OCI-LY1 (cell line): ENCODE results near the gene ARFGAP1.

Source experiments
- H2AFZ ChIP-seq: fragments of 200-600 bp; sonication (generic), shearing (Covaris generic); 2 replicates; pipeline ENCODE4 v1.6.0; 2014; ENCODE audit warnings: antibody characterized with exemption, mild to moderate bottlenecking, low read length
- H3F3A ChIP-seq: fragments of 200-600 bp; sonication (generic), shearing (Covaris generic); 2 replicates; pipeline ENCODE4 v1.6.0; 2014; ENCODE audit warnings: mild to moderate bottlenecking, antibody characterized with exemption, low read length, moderate library complexity; ENCODE audit not compliant: insufficient read depth
- H3K27ac ChIP-seq: fragments of 200-600 bp; sonication (generic); 2 replicates; pipeline ENCODE4 v1.5.1; 2014; ENCODE audit warnings: low read length, mixed run types, mild to moderate bottlenecking, low read depth; ENCODE audit not compliant: poor library complexity, severe bottlenecking
- H3K27me3 ChIP-seq: fragments of 200-600 bp; sonication (generic); 2 replicates; pipeline ENCODE4 v1.6.0; 2014; ENCODE audit warnings: antibody characterized with exemption, mild to moderate bottlenecking, low read length, moderate library complexity; ENCODE audit not compliant: insufficient read depth
- H3K36me3 ChIP-seq: fragments of 200-600 bp; sonication (generic); 2 replicates; pipeline ENCODE4 v1.6.1; 2014; ENCODE audit warnings: mild to moderate bottlenecking, antibody characterized with exemption, low read length, moderate library complexity, mixed read lengths; ENCODE audit not compliant: insufficient read depth
- H3K4me1 ChIP-seq: fragments of 200-600 bp; sonication (generic); 2 replicates; pipeline ENCODE4 v1.5.1; 2014; ENCODE audit warnings: mild to moderate bottlenecking, low read length, moderate library complexity; ENCODE audit not compliant: insufficient read depth, severe bottlenecking
- H3K4me2 ChIP-seq: fragments of 200-600 bp; sonication (generic), shearing (Covaris generic); 2 replicates; pipeline ENCODE4 v1.6.1; 2014; ENCODE audit warnings: low read length
- H3K4me3 ChIP-seq: fragments of 200-600 bp; sonication (generic); 2 replicates; pipeline ENCODE4 v1.5.1; 2014; ENCODE audit warnings: low read length, low read depth, mild to moderate bottlenecking, mixed read lengths; ENCODE audit not compliant: poor library complexity, severe bottlenecking
- H3K79me2 ChIP-seq: fragments of 200-600 bp; shearing (Covaris generic); 2 replicates; pipeline ENCODE4 v1.6.1; 2016; ENCODE audit warnings: mixed run types, low read length, mixed read lengths; ENCODE audit not compliant: insufficient read depth
- H3K9ac ChIP-seq: fragments of 200-600 bp; sonication (generic), shearing (Covaris generic); 2 replicates; pipeline ENCODE4 v1.6.1; 2014; ENCODE audit warnings: mild to moderate bottlenecking, low read length, mixed read lengths
- H3K9me2 ChIP-seq: fragments of 200-600 bp; sonication (generic), shearing (Covaris generic); 2 replicates; pipeline ENCODE4 v1.6.1; 2014; ENCODE audit warnings: low read depth, mild to moderate bottlenecking, low read length, mixed read lengths
- H3K9me3 ChIP-seq: fragments of 200-600 bp; shearing (Covaris generic); 2 replicates; pipeline ENCODE4 v1.6.1; 2014; ENCODE audit warnings: low read length, mixed read lengths
- H4K20me1 ChIP-seq: fragments of 200-600 bp; sonication (generic), shearing (Covaris generic); 2 replicates; pipeline ENCODE4 v1.6.0; 2016; ENCODE audit warnings: mild to moderate bottlenecking, low read length; ENCODE audit not compliant: insufficient read depth
- CTCF ChIP-seq: fragments of 200-600 bp; sonication (generic), shearing (Covaris generic); IDR thresholded peaks from 2 replicates; pipeline ENCODE4 v1.5.1; 2017; ENCODE audit warnings: mild to moderate bottlenecking, antibody characterized with exemption, low read length, moderate library complexity, mixed read lengths
- EZH2 ChIP-seq: fragments of 200-600 bp; sonication (generic), shearing (Covaris generic); IDR thresholded peaks from 2 replicates; pipeline ENCODE4 v1.8.0; 2017; ENCODE audit warnings: borderline replicate concordance, mixed run types, mild to moderate bottlenecking, antibody characterized with exemption, low read length, moderate library complexity, mixed read lengths

Gene ARFGAP1

GRCh38 chr20:63336232-63336752 lies 63.7 kb downstream of the ARFGAP1 start:
- Histone ChIP-seq H3K4me3 (no peak overlapping the region), H4K20me1 (no peaks in the 10 kb centered on the region), H3K9me2 (no peaks in the 10 kb centered on the region), H3K79me2 (no peaks in the 10 kb centered on the region), H3K27me3 (peaks cover 7% of the 10 kb centered on the region; the same call in 1 of the 2 replicates), H3K9me3 (no peaks in the 10 kb centered on the region), H3K4me1 (no peaks in the 10 kb centered on the region), H3K4me2 (no peak overlapping the region), H2AFZ (no peak overlapping the region), H3K9ac (no peak overlapping the region), H3K27ac (no peak overlapping the region), H3K36me3 (no peaks in the 10 kb centered on the region), H3F3A (no peaks in the 10 kb centered on the region)
- TF ChIP-seq EZH2 (no peak), CTCF (no peak)

GRCh38 chr20:63337786-63338420 lies 65.3 kb downstream of the ARFGAP1 start:
- H3K79me2 ChIP-seq, result no peaks in the 10 kb centered on the region
- H3K4me3 ChIP-seq, result no peak overlapping the region
- no peaks in the 10 kb centered on the region for H3F3A ChIP-seq
- no peaks in the 10 kb centered on the region for H4K20me1 ChIP-seq
- no peak overlapping the region for H2AFZ ChIP-seq
- no peak overlapping the region for H3K27ac ChIP-seq
- H3K36me3 ChIP-seq, result no peaks in the 10 kb centered on the region
- H3K9me2 ChIP-seq, result no peaks in the 10 kb centered on the region
- H3K9me3 ChIP-seq, result no peaks in the 10 kb centered on the region
- TF ChIP-seq EZH2, result no peak
- no peak for TF ChIP-seq CTCF
- peaks cover 3% of the 10 kb centered on the region for H3K27me3 ChIP-seq
- no peaks in the 10 kb centered on the region for H3K4me1 ChIP-seq
- no peak overlapping the region for H3K9ac ChIP-seq
- H3K4me2 ChIP-seq, result no peak overlapping the region
